ENCODE results near the gene CRTC1.
"Not testable (repeated sequence)": the region's sequence is repeated elsewhere in the genome, so short reads cannot be mapped to it uniquely, and the experiment has no call there.

CRTC1 gene

DNA sequence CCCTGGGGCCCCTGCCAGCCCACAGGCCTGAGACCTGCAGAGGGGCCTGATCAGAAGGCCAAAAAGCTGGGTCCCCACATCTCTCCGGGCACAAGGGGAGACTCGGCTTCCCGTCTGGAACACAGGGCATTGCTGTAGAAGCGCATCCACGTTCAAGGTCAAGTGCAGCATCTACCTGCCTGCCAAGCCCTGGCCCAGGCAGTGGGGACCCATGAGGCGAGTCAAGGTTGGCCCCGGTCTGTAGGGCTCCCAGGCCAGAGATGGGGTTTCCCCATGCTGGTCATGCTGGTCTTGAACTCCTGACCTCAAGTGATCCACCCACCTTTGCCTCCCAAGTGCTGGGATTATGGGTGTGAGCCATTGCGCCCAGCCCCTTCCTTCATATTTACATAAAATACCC is 121.2 kb downstream of the CRTC1 start:
- Histone ChIP-seq H3K9ac (ENCODE audit: low read length in 2 of 2) (no peak overlapping the region), H3K9me3 (ENCODE audit: control insufficient read depth in 2 of 2, low read length in 2 of 2) (no peaks in the 10 kb centered on the region), H3K4me1 (ENCODE audit: control insufficient read depth, insufficient read depth, low read length) (no peaks in the 10 kb centered on the region), H3K36me3 (ENCODE audit: control insufficient read depth in 2 of 2, insufficient read depth in 2 of 2, low read length in 2 of 2) (no peaks in the 10 kb centered on the region), H3K4me3 (ENCODE audit: low read length in 2 of 2) (no peak overlapping the region), H3K27me3 (ENCODE audit: control insufficient read depth in 1 of 2, insufficient read depth in 2 of 2, low read length in 2 of 2) (peaks cover under 1 to 6% of the 10 kb centered on the region in 2 donors), H3K27ac (ENCODE audit: low read length) (no peak overlapping the region)

- H3K4me1 ChIP-seq (ENCODE audit: control insufficient read depth, insufficient read depth, low read length): no peaks in the 10 kb centered on the region
- no peak overlapping the region for H3K4me3 ChIP-seq (ENCODE audit: low read length in 2 of 2)
- no peak overlapping the region for H3K27ac ChIP-seq (ENCODE audit: low read length)
- H3K27me3 ChIP-seq (ENCODE audit: control insufficient read depth in 1 of 2, insufficient read depth in 2 of 2, low read length in 2 of 2): peaks cover 0 to 2% of the 10 kb centered on the region in 2 donors
- no peaks in the 10 kb centered on the region for H3K9me3 ChIP-seq (ENCODE audit: control insufficient read depth in 2 of 2, low read length in 2 of 2)
- H3K36me3 ChIP-seq (ENCODE audit: control insufficient read depth in 2 of 2, insufficient read depth in 2 of 2, low read length in 2 of 2): no peaks in the 10 kb centered on the region
- H3K9ac ChIP-seq (ENCODE audit: low read length in 2 of 2): no peak overlapping the region
Measured at GRCh38 chr19:18807861-18808331, 124.4 kb downstream of the CRTC1 start.

GRCh38 chr19:18809149-18809868 is 125.8 kb downstream of the CRTC1 start:
- no peak overlapping the region for H3K27ac ChIP-seq (ENCODE audit: low read length)
- H3K36me3 ChIP-seq (ENCODE audit: control insufficient read depth in 2 of 2, insufficient read depth in 2 of 2, low read length in 2 of 2): no peaks in the 10 kb centered on the region
- no peak overlapping the region for H3K9ac ChIP-seq (ENCODE audit: low read length in 2 of 2)
- H3K27me3 ChIP-seq (ENCODE audit: control insufficient read depth in 1 of 2, insufficient read depth in 2 of 2, low read length in 2 of 2): no peaks in the 10 kb centered on the region
- no peaks in the 10 kb centered on the region for H3K9me3 ChIP-seq (ENCODE audit: control insufficient read depth in 2 of 2, low read length in 2 of 2)
- no peaks in the 10 kb centered on the region for H3K4me1 ChIP-seq (ENCODE audit: control insufficient read depth, insufficient read depth, low read length)
- H3K4me3 ChIP-seq (ENCODE audit: low read length in 2 of 2): no peak overlapping the region

GRCh38 chr19:18811638-18812037 is 128.2 kb downstream of the CRTC1 start:
- H3K4me1 ChIP-seq (ENCODE audit: control insufficient read depth, insufficient read depth, low read length); H3K27ac ChIP-seq (ENCODE audit: low read length); H3K4me3 ChIP-seq (ENCODE audit: low read length in 2 of 2); H3K9ac ChIP-seq (ENCODE audit: low read length in 2 of 2); H3K36me3 ChIP-seq (ENCODE audit: control insufficient read depth in 2 of 2, insufficient read depth in 2 of 2, low read length in 2 of 2); H3K9me3 ChIP-seq (ENCODE audit: control insufficient read depth in 2 of 2, low read length in 2 of 2); H3K27me3 ChIP-seq (ENCODE audit: control insufficient read depth in 1 of 2, insufficient read depth in 2 of 2, low read length in 2 of 2): not testable (repeated sequence)

GRCh38 chr19:18814063-18814462 is 130.6 kb downstream of the CRTC1 start:
- Histone ChIP-seq H3K36me3 (ENCODE audit: control insufficient read depth in 2 of 2, insufficient read depth in 2 of 2, low read length in 2 of 2) (no peaks in the 10 kb centered on the region), H3K27me3 (ENCODE audit: control insufficient read depth in 1 of 2, insufficient read depth in 2 of 2, low read length in 2 of 2) (no peaks in the 10 kb centered on the region), H3K4me1 (ENCODE audit: control insufficient read depth, insufficient read depth, low read length) (no peaks in the 10 kb centered on the region), H3K9me3 (ENCODE audit: control insufficient read depth in 2 of 2, low read length in 2 of 2) (no peaks in the 10 kb centered on the region), H3K9ac (ENCODE audit: low read length in 2 of 2) (no peak overlapping the region), H3K4me3 (ENCODE audit: low read length in 2 of 2) (no peak overlapping the region), H3K27ac (ENCODE audit: low read length) (no peak overlapping the region)

- Histone ChIP-seq H3K27ac (ENCODE audit: low read length) (no peak overlapping the region), H3K4me3 (ENCODE audit: low read length in 2 of 2) (no peak overlapping the region), H3K4me1 (ENCODE audit: control insufficient read depth, insufficient read depth, low read length) (no peaks in the 10 kb centered on the region), H3K9me3 (ENCODE audit: control insufficient read depth in 2 of 2, low read length in 2 of 2) (no peaks in the 10 kb centered on the region), H3K36me3 (ENCODE audit: control insufficient read depth in 2 of 2, insufficient read depth in 2 of 2, low read length in 2 of 2) (no peaks in the 10 kb centered on the region), H3K9ac (ENCODE audit: low read length in 2 of 2) (no peak overlapping the region), H3K27me3 (ENCODE audit: control insufficient read depth in 1 of 2, insufficient read depth in 2 of 2, low read length in 2 of 2) (no peaks in the 10 kb centered on the region)
Measured at GRCh38 chr19:18815673-18816072, 132.2 kb downstream of the CRTC1 start.

DNA sequence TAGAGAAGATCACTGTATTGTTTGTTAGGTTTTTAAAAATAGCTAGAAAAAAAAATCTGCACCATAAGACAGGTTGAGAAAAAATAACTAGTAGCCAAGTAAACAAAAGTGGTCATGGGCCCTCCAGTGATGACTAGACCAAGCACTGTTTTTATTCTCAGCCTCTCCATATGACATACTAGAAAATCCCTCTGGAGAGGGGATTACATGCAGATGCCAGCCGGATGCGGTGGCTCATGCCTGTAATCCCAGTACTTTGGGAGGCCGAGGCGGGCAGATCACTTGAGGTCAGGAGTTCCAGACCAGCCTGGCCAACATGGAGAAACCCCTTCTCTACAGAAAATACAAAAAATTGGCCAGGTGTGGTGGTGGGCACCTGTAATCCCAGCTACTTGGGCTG is 133.2 kb downstream of the CRTC1 start:
- H3K9ac ChIP-seq (ENCODE audit: low read length in 2 of 2); H3K9me3 ChIP-seq (ENCODE audit: control insufficient read depth in 2 of 2, low read length in 2 of 2); H3K36me3 ChIP-seq (ENCODE audit: control insufficient read depth in 2 of 2, insufficient read depth in 2 of 2, low read length in 2 of 2); H3K4me1 ChIP-seq (ENCODE audit: control insufficient read depth, insufficient read depth, low read length); H3K27me3 ChIP-seq (ENCODE audit: control insufficient read depth in 1 of 2, insufficient read depth in 2 of 2, low read length in 2 of 2); H3K4me3 ChIP-seq (ENCODE audit: low read length in 2 of 2); H3K27ac ChIP-seq (ENCODE audit: low read length): not testable (repeated sequence)

DNA sequence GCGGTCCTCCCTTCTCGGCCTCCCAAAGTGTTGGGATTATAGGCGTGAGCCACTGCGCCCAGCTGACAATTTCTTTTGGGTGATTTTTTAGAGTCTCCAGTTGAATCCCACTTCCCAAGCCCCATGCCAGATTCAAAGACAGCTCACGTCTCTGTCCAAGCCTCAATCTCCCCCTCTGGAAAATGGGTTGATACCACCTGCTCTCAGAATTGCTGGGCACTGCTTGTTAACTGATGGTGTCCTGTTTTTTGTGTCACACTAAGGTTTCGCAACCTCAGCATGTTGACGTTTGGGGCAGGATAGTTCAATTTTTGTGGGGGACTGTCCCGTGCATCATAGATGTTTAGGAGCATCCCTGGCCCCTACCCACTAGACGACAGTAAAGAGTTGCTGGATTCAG is 134.1 kb downstream of the CRTC1 start:
- Histone ChIP-seq H3K4me3 (ENCODE audit: low read length in 2 of 2) (no peak overlapping the region), H3K36me3 (ENCODE audit: control insufficient read depth in 2 of 2, insufficient read depth in 2 of 2, low read length in 2 of 2) (no peaks in the 10 kb centered on the region), H3K9me3 (ENCODE audit: control insufficient read depth in 2 of 2, low read length in 2 of 2) (no peaks in the 10 kb centered on the region), H3K27me3 (ENCODE audit: control insufficient read depth in 1 of 2, insufficient read depth in 2 of 2, low read length in 2 of 2) (no peaks in the 10 kb centered on the region), H3K4me1 (ENCODE audit: control insufficient read depth, insufficient read depth, low read length) (no peaks in the 10 kb centered on the region), H3K27ac (ENCODE audit: low read length) (no peak overlapping the region), H3K9ac (ENCODE audit: low read length in 2 of 2) (no peak overlapping the region)

DNA sequence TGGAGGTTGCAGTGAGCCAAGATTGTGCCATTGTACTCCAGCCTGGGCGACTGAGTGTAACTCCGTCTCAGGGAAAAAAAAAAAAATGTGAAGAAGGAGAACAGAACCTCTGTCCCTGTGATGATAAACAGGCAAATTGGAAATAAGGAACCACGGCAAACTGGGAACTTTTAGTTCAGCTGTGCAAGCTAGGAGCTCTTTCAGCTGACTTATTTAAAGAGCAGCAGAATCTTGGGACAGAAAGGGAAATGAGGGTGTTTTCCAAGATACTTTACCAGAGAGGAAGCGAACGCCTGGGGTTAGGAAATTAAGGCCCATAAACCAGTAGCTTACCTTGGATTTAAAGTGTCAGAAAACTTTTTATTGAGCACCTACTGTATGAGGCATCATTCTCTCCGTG is 145.3 kb downstream of the CRTC1 start:
- Histone ChIP-seq H3K9ac (ENCODE audit: low read length in 2 of 2) (no peak overlapping the region), H3K27me3 (ENCODE audit: control insufficient read depth in 1 of 2, insufficient read depth in 2 of 2, low read length in 2 of 2) (no peaks in the 10 kb centered on the region), H3K36me3 (ENCODE audit: control insufficient read depth in 2 of 2, insufficient read depth in 2 of 2, low read length in 2 of 2) (no peaks in the 10 kb centered on the region), H3K4me1 (ENCODE audit: control insufficient read depth, insufficient read depth, low read length) (peaks cover 16% of the 10 kb centered on the region), H3K9me3 (ENCODE audit: control insufficient read depth in 2 of 2, low read length in 2 of 2) (peaks cover 3 to 12% of the 10 kb centered on the region in 2 donors), H3K27ac (ENCODE audit: low read length) (no peak overlapping the region), H3K4me3 (ENCODE audit: low read length in 2 of 2) (no peak overlapping the region)

DNA sequence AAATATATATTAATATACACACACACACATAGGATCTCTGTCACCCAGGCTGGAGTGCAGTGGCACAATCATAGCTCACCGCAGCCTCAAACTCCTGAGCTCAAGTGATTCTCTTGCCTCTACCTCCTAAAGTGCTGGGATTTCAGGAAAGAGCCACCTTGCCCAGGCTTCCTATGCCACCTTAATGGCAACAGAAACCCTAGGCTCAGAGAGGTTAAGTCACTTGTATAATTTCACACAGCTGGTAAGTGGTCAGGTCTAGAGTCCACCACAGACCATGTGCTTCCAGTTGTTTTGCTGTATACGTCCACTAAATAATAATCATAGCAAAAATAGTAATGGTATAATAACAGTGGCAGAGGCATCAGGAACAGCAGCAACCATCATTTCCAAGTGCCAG is 147.0 kb downstream of the CRTC1 start:
- Histone ChIP-seq H3K4me1 (ENCODE audit: control insufficient read depth, insufficient read depth, low read length) (peaks cover 27% of the 10 kb centered on the region), H3K9me3 (ENCODE audit: control insufficient read depth in 2 of 2, low read length in 2 of 2) (peaks cover 3 to 12% of the 10 kb centered on the region in 2 donors), H3K4me3 (ENCODE audit: low read length in 2 of 2) (no peak overlapping the region), H3K9ac (ENCODE audit: low read length in 2 of 2) (no peak overlapping the region), H3K27ac (ENCODE audit: low read length) (no peak overlapping the region), H3K27me3 (ENCODE audit: control insufficient read depth in 1 of 2, insufficient read depth in 2 of 2, low read length in 2 of 2) (no peaks in the 10 kb centered on the region), H3K36me3 (ENCODE audit: control insufficient read depth in 2 of 2, insufficient read depth in 2 of 2, low read length in 2 of 2) (no peaks in the 10 kb centered on the region)

GRCh38 chr19:18831524-18832305 is 148.2 kb downstream of the CRTC1 start, which contains the start of gene UPF1:
UPF1 (plus strand) TSS chr19:18831959; CDS start chr19:18832210, 251 bp downstream.
- Histone ChIP-seq H3K4me3 (ENCODE audit: low read length in 2 of 2) (peak within 1 kb of the TSS; percentile 84 to 86), H3K27me3 (ENCODE audit: control insufficient read depth in 1 of 2, insufficient read depth in 2 of 2, low read length in 2 of 2) (no peaks in the 10 kb centered on the region), H3K4me1 (ENCODE audit: control insufficient read depth, insufficient read depth, low read length) (peaks cover 32% of the 10 kb centered on the region), H3K9ac (ENCODE audit: low read length in 2 of 2) (peak within 1 kb of the TSS; percentile 87 to 93), H3K36me3 (ENCODE audit: control insufficient read depth in 2 of 2, insufficient read depth in 2 of 2, low read length in 2 of 2) (peaks cover 0 to 2% of the 10 kb centered on the region in 2 donors), H3K27ac (ENCODE audit: low read length) (peak within 1 kb of the TSS; percentile 53), H3K9me3 (ENCODE audit: control insufficient read depth in 2 of 2, low read length in 2 of 2) (peaks cover 3 to 12% of the 10 kb centered on the region in 2 donors)

Data from stomach smooth muscle (tissue), 2 donors.